Measurements from ENCODE around the gene DDX25.

DDX25 gene

DNA sequence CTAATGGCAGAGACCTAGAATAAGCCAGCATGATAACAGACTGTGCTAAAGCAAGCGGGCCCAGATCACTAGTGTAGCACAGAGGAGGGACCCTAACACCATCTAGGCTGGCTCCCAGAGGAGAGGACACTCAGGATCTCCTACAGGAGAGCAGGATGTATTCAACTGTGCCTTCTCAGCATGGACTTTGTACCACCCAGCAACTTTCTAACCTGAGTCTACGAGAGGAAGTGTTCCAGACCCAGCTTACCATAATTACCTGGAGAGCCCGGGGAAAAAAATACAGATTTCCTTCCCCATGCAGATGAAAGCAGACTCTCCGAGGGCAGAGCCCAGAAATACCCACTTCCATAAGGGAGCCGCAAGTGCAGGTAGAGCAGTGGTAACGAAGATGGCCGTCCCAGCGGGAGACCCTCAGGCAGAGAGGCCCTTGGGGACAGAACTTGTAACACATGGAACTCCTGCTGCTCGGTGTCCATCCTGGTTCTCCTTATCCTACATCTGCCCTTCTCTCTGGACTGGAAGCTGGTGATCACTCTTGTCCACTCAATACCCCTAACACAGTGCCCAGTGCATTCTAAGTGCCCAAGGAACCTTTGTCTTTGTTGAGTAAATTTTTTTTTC, 20.2 kb downstream of the DDX25 start:
- no peak for DNase-seq (ENCODE audit: low spot score)
- TF ChIP-seq, protein P1, sequence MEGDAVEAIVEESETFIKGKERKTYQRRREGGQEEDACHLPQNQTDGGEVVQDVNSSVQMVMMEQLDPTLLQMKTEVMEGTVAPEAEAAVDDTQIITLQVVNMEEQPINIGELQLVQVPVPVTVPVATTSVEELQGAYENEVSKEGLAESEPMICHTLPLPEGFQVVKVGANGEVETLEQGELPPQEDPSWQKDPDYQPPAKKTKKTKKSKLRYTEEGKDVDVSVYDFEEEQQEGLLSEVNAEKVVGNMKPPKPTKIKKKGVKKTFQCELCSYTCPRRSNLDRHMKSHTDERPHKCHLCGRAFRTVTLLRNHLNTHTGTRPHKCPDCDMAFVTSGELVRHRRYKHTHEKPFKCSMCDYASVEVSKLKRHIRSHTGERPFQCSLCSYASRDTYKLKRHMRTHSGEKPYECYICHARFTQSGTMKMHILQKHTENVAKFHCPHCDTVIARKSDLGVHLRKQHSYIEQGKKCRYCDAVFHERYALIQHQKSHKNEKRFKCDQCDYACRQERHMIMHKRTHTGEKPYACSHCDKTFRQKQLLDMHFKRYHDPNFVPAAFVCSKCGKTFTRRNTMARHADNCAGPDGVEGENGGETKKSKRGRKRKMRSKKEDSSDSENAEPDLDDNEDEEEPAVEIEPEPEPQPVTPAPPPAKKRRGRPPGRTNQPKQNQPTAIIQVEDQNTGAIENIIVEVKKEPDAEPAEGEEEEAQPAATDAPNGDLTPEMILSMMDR (IDR thresholded peaks at IDR 0.05; ENCODE audit: extremely low read depth, missing control alignments) = no peak

DNA sequence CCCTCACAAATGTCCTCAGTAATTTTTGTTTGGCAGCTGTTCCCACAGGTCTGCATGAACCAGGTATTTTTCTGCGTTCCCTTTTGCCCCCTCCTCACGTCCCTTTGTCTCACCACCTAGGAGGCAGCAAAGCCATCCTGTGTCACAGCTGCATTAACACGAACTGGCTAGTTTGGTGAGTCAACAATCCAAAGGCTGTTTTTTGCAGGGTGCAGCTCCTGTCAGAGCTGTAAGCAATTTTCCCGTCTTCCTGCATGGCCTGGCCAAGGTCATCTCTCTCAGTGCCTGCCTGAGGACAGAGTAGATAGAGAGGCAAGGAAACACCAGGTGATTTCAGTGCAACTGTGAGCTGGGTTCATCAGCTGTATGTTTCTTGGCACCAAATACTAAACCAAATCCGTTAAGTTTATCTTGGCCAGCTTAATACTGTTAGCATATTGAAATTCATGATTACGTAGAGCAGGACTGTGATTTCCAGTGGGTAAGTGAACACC, 21.0 kb downstream of the DDX25 start:
- DNase-seq (ENCODE audit: low spot score) = no peak

DNA sequence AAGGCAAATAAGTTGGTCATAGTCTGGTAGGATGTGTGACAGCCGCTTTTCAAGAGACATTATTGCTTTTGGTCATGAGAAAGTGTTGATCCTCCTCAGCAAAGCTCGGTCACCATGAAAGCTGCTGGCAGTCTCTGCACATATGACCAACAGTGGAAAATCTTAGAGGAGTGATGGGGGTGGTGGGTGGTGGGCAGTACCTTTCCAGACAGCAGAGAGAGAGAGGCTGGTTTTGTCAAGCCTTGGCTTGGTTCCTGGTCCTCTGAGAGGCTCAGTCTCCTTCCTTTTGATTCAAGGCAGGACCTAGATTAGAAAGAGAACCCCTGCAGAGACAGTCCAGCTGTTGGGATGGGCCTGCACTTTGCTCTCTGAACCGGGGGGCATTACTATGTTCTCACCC, 21.5 kb downstream of the DDX25 start:
- no peak for DNase-seq (ENCODE audit: low spot score)
- TF ChIP-seq, protein P1 (IDR thresholded peaks at IDR 0.05; ENCODE audit: extremely low read depth, missing control alignments) = no peak

More for the DNA sequence above, 21.0 kb downstream of the DDX25 start:
- TF ChIP-seq, protein P1 (IDR thresholded peaks at IDR 0.05; ENCODE audit: extremely low read depth, missing control alignments) = no peak

GRCh38 chr11:125926682-125927081, 22.4 kb downstream of the DDX25 start:
- no peak for DNase-seq (ENCODE audit: low spot score)
- TF ChIP-seq, protein P1 (IDR thresholded peaks at IDR 0.05; ENCODE audit: extremely low read depth, missing control alignments) = no peak

DNA sequence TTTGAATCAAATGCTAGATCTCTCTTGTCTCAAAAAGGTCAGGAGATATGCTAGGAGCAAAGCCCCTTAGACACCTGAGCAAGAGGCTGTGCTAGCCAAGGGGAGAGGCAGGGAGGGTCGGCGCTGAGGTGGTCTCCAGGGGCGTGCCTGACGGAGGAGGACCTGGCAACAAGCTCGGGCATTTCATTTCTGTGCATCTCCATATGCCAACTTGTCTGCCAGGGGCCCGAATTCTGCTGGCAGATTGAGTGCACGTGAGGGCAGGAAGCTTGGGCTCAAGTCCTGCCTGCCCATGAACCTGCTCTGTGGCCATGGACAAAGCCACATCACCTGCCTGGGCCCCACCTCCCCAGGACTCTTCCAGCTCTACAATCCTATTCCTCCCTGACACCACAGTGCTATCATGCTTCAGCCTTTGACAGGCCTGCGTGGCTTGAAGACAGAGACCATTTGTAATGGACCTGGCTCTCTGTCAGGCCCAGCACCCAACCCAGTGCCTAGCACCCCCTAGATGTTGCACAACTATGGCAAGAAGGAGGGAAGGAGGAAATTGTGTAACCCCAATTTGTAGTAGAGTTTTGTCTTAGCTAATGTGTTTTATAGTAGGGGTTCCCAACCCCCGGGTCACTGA, 25.3 kb downstream of the DDX25 start:
- DNase-seq (ENCODE audit: low spot score) = no peak
- TF ChIP-seq, protein P1 (IDR thresholded peaks at IDR 0.05; ENCODE audit: extremely low read depth, missing control alignments) = no peak

- DNase-seq (ENCODE audit: low spot score) = no peak
- TF ChIP-seq, protein P1 (IDR thresholded peaks at IDR 0.05; ENCODE audit: extremely low read depth, missing control alignments) = no peak
Observed at GRCh38 chr11:125930076-125930450, 25.8 kb downstream of the DDX25 start.

DNA sequence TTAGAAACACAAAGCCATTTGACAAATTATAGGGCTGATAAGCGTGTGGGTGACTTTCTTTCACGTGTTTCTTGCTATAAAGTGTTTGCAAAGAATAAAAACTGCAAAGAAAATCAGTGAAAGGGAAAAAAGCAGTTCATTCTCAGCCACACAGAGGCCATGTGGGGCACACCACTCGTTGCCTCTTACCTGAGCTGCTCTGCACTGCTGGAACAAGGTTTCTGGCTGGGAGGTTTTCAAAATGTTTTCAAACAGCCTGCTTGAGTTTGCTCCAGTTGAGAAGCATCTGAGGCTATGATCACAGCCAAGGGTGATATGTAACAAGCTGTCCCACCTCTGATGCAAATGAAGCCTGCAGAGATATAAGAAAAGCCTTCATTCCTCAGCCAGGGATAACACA, 26.8 kb downstream of the DDX25 start:
- TF ChIP-seq, protein P1 (IDR thresholded peaks at IDR 0.05; ENCODE audit: extremely low read depth, missing control alignments) = no peak

More for the DNA sequence above, 26.8 kb downstream of the DDX25 start:
- DNase-seq (ENCODE audit: low spot score) = no peak
